Fibroblast of skin of scalp (primary cell): ENCODE data around the gene FOXM1. TPM values are rescaled to one million over a fixed set of nuclear protein-coding genes. Genes with fewer than 3 reads are reported as not detected.

ENCODE experiments used
- DNase-seq: peaks from one replicate; pipeline ENCODE4 v3.0.0-alpha.2; 2013
- polyA plus RNA-seq, 2 experiments: library from polyadenylated mRNA; unstranded; fragments of 120-200 nt; gene quantifications; one replicate each; pipeline ENCODE4 v1.2.1, GENCODE V29; 2013; ENCODE audit not compliant: insufficient read length in 2 of 2

The FOXM1 gene
- polyA plus RNA-seq (2013, experiment 1 of 2; ENCODE audit: insufficient read length) = 46.5 TPM
- 45.6 TPM for polyA plus RNA-seq (2013, experiment 2 of 2; ENCODE audit: insufficient read length)

DNA sequence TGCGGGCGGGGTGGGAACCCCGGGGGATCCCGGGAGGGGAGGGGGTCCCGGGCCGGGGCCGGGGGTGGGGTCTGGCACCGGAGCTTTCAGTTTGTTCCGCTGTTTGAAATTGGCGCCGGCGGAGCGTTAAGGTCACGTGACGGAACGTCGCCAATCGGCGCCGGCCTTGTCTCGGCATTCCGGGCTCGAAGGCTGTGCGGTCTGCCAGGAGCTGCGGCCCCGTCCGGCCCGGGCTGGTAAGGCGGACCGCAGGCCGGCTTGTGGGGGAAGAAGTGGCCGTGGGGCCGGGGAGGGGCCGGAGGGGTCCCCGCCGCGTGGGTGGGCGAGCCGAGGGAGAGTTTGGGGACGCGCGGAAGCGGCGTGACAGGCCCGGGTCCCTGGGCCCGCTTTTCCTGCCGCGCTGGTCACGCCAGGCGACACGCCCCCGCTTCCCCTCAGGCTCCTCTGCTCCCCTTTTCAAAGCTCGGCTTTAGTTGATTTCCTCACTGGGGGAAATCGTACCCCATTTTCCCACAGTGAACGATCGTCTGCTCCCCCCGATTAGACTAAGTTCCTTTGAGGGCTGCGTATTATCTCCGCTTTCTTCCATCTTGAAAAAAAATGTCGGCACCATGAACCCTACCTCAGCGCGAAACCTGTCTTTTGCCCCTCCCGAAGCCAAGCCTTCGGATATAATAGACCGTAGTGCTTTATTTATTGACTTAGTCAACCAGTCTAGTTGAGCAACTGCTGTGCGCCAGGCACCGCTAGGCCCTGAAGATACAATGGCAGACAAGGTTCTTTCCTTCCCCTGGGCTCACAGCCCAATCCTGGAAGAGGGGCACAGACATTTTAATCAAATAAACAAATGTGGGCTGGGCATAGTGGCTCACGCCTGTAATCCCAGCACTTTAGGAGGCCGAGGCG, at the start of gene FOXM1, which contains the start of gene RHNO1:
Gene FOXM1, minus strand, starts transcription at position 128 of the 906 bp plus-strand sequence. CDS start 2,696 bp downstream, outside the sequence.
Gene RHNO1, plus strand, starts transcription at position 177 of the 906 bp plus-strand sequence. CDS start 8,144 bp downstream, outside the sequence.
- peak; percentile 89 for DNase-seq

- no peak for DNase-seq
Measured at GRCh38 chr12:2925322-2925995, 48.5 kb upstream of the FOXM1 start.

GRCh38 chr12:2924019-2924418, 47.0 kb upstream of the FOXM1 start:
- DNase-seq = no peak

GRCh38 chr12:2923057-2923456, 46.1 kb upstream of the FOXM1 start:
- DNase-seq = no peak

DNA sequence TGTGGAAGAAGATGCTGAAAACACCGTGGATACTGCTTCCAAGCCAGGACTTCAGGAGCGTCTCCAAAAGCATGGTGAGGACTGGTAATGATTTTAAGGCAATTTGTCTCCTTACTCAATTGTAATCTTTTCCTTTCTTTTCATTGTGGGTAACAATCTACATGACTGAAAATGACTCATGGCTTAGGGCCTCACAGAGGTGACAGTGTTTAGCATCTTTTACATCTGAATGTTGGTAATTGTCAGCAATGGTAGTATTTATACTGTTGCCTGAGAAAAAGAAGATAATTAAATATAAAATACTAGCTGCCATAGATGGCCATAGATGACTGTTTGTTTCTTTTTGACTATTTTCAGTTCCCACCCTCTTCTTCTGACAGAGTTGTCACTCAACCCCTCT, 45.4 kb upstream of the FOXM1 start:
- DNase-seq = no peak

- DNase-seq = no peak
Measured at GRCh38 chr12:2919249-2919648, 42.3 kb upstream of the FOXM1 start.

DNA sequence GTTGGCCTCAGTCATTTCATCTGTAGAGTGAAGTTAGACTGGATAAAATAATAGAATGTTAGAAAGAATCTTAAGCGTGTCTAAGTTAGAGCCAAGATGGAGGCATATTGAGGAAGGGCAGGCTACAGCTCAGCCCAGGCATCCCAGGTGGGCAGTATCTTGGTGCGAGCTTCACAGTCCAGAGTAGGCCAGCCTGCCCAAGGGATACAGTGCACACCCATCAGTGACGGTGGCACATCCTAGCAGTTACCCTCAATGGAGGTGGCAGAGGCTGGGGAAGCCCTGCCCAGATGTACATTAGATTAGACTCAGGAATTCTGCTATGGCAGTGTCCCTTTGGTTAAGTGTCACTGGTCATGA, 35.2 kb upstream of the FOXM1 start:
- no peak for DNase-seq

- DNase-seq = no peak
Measured at GRCh38 chr12:2904260-2904659, 27.3 kb upstream of the FOXM1 start.

DNA sequence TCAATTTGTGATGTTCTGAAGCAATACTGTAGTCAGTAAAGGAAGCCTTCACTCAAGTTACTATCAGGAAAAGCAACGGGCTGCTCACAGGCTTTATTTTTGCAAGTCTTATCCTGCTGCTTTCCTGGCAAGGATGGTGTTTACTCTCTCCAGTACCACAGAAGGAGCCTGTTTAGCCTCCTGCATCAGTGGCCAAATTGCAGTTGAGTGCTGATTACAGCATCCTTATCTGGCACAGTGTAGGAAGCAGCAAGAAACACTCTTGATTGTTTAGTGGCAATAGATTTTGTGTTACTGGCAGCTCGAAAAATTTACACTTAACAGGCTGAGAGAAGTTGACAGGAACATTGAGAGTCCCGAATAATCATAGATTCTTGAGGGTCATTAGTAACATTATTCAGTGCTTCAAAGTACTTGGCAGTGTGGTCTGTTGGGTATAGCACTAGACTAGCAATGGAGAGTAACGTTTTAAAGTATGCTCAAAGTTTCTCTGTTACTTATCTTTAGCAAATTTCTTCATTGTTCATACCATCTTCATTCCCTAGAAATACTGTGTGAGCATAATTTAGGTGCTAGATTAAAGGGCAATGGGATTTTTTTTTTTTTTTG, 25.4 kb upstream of the FOXM1 start:
- DNase-seq = no peak

GRCh38 chr12:2900642-2901041, 23.7 kb upstream of the FOXM1 start:
- DNase-seq = no peak

GRCh38 chr12:2897418-2897817, 20.4 kb upstream of the FOXM1 start:
- no peak for DNase-seq

- no peak for DNase-seq
Measured at GRCh38 chr12:2895511-2895910, 18.5 kb upstream of the FOXM1 start.

DNA sequence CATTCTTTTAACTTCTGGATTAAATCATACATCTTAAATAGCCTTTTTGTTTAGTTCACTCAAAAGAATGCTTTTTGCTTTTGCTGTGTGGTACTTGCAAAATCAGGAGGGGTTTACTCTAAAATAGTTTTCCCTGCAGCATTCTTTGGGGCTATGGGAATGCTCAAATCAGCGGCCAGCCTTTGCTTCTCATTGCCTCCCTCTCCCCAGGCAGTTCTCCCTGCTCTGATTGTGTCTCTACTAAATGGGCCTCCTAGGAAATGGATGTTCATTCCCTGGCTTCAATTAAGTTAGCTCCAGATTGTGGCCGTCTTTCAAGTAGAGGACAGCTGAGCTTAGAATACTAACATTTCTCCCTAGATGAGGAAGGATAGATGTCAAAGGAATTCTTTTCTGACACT, 18.1 kb upstream of the FOXM1 start:
- peak; percentile 73 for DNase-seq

DNA sequence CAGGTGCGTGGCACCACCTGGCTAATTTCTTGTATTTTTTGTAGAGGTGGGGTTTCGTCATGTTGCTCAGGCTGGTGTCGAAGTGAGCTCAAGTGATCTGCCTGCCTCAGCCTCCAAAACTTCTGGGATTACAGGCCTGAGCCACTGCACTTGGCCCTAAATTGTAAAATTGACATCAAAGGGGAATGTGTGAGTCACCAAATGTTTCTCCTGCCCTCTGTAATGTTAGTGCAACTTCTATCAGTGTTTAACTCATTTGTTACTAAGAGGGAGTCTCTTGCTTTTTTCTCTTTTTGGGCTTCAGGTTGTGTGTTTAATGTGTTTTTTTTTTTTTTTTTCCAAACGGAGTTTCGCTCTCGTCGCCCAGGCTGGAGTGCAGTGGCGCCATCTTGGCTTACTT, 16.0 kb upstream of the FOXM1 start:
- DNase-seq = peak; percentile 89

- DNase-seq = peak; percentile 65
Measured at GRCh38 chr12:2892246-2892645, 15.3 kb upstream of the FOXM1 start.

DNA sequence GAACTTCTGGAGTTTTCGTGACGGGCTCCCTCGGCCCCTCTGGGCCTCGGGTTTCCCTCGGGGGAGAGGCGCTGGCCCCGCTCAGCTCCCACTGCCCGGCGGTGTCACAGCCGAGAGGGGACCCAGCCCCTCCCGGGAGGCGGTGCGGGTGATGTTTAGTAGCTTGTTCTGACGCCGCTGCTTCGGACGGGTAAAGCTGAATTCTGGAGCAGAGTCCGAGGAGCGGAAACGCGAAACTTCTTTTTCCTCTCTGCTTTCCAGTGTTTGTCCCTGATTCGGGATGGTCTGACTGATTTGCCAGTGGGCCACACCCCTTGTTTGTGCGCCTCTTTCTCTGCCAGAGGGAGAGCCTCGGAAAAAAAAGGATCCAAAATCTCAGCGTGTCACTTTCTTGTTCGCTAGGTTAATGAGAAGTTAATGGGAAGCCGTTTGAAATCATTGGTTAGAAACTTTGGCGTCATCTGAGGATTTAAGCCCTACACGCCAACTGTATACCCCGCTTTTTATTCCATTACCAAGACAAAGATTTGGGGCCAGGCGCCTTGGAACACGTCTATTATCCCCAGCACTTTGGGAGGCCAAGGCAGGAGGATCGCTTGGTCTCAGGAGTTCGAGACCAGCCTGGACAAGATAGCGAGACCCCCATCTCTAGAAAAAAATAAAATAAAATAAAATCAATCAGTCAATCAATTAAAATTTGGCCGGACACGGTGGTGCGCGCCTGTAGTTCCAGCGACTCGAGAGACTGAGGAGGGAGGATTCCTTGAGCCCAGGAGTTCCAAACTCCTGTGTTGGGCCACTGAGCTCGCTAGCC, 14.5 kb upstream of the FOXM1 start:
- DNase-seq = peak; percentile 75

GRCh38 chr12:2890388-2891239, 13.6 kb upstream of the FOXM1 start, which contains the start of gene TULP3:
Gene TULP3 (plus strand): TSS chr12:2890891. CDS start chr12:2890948, 57 bp downstream.
- DNase-seq = peak; percentile 99

DNA sequence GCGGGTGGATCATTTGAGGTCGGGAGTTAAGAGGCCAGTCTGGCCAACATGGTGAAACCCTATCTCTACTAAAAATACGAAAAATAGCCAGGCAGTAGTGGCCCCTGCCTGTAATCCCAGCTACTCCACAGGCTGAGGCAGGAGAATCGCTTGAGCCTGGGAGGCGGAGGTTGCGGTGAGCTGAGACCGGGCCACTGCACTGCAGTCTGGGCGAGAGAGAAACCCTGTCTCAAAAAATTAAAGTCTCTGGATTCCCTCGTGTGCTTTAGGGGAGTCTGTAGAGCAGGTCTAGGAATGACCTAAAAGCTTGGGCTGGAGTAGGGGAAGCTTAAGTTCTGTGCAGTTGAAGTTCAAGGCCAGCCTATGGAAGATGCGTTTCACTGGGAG, 13.0 kb upstream of the FOXM1 start:
- DNase-seq = no peak

- DNase-seq = no peak
Measured at GRCh38 chr12:2886768-2887450, 9.9 kb upstream of the FOXM1 start.

DNA sequence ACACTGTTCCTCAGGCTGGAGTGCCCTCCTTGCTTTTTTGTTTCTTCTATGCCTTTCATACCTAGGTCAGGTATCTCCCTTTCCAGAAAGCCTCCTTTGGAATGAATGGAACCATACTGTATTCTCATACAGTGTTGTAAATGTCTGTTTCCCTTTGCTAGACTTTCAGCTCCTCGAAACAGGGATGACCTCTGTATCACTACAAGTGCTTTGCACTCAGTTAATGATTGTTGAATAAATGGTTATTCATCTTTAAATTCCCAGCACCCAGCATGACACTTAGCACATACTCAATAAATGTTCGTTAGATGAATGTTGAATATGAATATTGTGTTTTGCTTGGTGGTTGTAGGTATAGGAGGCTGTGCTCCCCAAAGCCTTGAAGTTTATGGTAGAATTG, 7.8 kb upstream of the FOXM1 start:
- no peak for DNase-seq

DNA sequence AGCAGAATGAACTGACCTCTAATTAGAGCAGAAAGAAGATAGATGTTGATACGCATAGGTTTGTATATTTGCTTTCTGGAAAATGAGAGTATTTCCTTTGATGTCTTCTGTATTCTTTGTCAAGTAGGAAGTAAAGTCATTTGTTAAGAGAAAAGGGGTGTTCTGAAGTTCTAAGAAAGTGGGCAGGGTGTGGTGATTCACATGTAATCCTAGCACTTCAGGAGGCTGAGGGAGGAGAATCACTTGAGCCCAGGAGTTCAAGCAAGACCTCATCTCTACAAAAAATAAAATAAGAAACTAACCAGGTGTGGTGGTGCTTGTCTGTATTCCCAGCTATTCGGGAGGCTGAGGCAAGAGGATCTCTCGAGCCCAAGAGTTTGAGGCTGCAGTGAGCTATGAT, 2.9 kb upstream of the FOXM1 start:
- no peak for DNase-seq
